ENCODE results near the gene MRI1.

DNA sequence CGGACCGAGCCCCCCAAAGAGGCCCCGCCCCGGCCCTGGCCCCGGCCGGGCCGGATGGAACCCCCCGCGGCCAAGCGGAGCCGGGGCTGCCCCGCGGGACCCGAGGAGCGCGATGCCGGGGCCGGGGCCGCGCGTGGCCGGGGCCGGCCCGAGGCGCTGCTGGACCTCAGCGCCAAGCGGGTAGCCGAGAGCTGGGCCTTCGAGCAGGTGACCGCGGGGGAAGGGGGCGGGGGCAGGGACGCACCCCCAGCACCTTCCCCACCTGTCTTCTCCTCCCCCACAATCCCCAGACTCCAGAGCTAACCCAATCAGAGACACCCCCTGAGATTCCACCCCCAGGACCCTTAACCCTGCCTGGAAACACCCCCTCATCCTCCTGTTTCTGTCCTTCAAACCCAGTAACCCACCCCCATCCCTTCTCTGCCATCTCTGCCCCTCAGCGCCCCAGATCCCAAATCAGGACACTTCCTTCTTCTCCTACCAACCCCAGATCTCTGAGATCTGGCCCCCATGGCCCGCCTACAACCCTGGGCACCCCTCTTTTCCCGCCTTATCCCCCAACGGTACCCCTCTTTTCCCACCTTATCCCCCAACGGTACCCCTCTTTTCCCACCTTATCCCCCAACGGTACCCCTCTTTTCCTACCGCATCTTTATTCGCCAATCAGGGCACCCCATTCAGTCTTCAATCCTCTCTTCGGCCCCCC is 31.4 kb downstream of the MRI1 start:
- no peak for TF ChIP-seq MAZ (IDR thresholded peaks at IDR 0.05; ENCODE audit: borderline replicate concordance, low read depth, low read length)
- TF ChIP-seq, protein P1, sequence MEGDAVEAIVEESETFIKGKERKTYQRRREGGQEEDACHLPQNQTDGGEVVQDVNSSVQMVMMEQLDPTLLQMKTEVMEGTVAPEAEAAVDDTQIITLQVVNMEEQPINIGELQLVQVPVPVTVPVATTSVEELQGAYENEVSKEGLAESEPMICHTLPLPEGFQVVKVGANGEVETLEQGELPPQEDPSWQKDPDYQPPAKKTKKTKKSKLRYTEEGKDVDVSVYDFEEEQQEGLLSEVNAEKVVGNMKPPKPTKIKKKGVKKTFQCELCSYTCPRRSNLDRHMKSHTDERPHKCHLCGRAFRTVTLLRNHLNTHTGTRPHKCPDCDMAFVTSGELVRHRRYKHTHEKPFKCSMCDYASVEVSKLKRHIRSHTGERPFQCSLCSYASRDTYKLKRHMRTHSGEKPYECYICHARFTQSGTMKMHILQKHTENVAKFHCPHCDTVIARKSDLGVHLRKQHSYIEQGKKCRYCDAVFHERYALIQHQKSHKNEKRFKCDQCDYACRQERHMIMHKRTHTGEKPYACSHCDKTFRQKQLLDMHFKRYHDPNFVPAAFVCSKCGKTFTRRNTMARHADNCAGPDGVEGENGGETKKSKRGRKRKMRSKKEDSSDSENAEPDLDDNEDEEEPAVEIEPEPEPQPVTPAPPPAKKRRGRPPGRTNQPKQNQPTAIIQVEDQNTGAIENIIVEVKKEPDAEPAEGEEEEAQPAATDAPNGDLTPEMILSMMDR (IDR thresholded peaks at IDR 0.05) = no peak
- no peak for TF ChIP-seq SREBF2 (IDR thresholded peaks at IDR 0.05)
- TF ChIP-seq EP300 (IDR thresholded peaks at IDR 0.05) = no peak
- no peak for TF ChIP-seq POLR2A (IDR thresholded peaks at IDR 0.05; ENCODE audit: low read length)
- no peak for TF ChIP-seq JUN (IDR thresholded peaks at IDR 0.05)
- TF ChIP-seq, protein P2, sequence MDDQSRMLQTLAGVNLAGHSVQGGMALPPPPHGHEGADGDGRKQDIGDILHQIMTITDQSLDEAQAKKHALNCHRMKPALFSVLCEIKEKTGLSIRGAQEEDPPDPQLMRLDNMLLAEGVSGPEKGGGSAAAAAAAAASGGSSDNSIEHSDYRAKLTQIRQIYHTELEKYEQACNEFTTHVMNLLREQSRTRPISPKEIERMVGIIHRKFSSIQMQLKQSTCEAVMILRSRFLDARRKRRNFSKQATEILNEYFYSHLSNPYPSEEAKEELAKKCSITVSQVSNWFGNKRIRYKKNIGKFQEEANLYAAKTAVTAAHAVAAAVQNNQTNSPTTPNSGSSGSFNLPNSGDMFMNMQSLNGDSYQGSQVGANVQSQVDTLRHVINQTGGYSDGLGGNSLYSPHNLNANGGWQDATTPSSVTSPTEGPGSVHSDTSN (IDR thresholded peaks at IDR 0.05) = no peak
- TF ChIP-seq, protein P3, sequence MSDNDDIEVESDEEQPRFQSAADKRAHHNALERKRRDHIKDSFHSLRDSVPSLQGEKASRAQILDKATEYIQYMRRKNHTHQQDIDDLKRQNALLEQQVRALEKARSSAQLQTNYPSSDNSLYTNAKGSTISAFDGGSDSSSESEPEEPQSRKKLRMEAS (IDR thresholded peaks at IDR 0.05) = no peak
- no peak for TF ChIP-seq CHD2 (IDR thresholded peaks at IDR 0.05; ENCODE audit: low read length, partially characterized antibody)
- TF ChIP-seq ZNF302 (CRISPR knock-in tag; IDR thresholded peaks at IDR 0.05) = no peak
- no peak for TF ChIP-seq RARB (CRISPR knock-in tag; IDR thresholded peaks at IDR 0.05)
- TF ChIP-seq PHF8 (IDR thresholded peaks at IDR 0.05; ENCODE audit: borderline replicate concordance, low read depth) = no peak; the same call in 1 of the 2 replicates

Measured in A549 (cell line).